ENCODE data around the gene DDA1.

DNA sequence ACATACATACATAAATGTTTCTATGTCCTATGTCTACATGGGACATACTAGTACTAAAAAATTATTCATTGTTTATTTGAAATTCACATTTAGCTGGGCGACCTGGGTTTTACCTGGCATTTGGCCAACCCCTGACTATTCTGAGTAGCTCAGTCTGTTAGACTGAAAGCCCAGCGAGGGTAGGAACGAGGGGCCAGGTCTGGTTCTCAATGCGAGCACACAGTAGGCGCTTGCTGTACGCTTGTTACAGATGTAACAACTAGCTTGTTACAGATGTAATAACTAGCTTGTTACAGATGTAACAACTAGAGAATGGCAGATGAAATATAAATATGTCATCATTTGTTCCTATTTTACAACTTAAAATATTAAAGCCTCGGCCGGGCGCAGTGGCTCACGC lies 26.2 kb downstream of the DDA1 start:
- TF ChIP-seq, protein P1, sequence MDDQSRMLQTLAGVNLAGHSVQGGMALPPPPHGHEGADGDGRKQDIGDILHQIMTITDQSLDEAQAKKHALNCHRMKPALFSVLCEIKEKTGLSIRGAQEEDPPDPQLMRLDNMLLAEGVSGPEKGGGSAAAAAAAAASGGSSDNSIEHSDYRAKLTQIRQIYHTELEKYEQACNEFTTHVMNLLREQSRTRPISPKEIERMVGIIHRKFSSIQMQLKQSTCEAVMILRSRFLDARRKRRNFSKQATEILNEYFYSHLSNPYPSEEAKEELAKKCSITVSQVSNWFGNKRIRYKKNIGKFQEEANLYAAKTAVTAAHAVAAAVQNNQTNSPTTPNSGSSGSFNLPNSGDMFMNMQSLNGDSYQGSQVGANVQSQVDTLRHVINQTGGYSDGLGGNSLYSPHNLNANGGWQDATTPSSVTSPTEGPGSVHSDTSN (IDR thresholded peaks at IDR 0.05), result no peak
- TF ChIP-seq, protein P2, sequence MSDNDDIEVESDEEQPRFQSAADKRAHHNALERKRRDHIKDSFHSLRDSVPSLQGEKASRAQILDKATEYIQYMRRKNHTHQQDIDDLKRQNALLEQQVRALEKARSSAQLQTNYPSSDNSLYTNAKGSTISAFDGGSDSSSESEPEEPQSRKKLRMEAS (IDR thresholded peaks at IDR 0.05), result no peak
- TF ChIP-seq CBX8 (IDR thresholded peaks at IDR 0.05) (no peak), HDAC2 (IDR thresholded peaks at IDR 0.05) (no peak), FOSL2 (IDR thresholded peaks at IDR 0.05) (no peak), FOSL2 (CRISPR knock-in tag; IDR thresholded peaks at IDR 0.05) (no peak), CTCF (IDR thresholded peaks at IDR 0.05) (no peak), RNF2 (IDR thresholded peaks at IDR 0.05; ENCODE audit: borderline replicate concordance, low read depth) (no peak), ESRRA (IDR thresholded peaks at IDR 0.05; ENCODE audit: borderline replicate concordance, low read length) (no peak)

Data from A549 (cell line).